HepG2 (cell line): ENCODE results near the gene ACTRT2. TPM values are rescaled to one million over a fixed set of nuclear protein-coding genes. Genes with fewer than 3 reads are reported as not detected.

Experiments used
- DZIP1 ChIP-seq: sonication (generic); formaldehyde crosslinking; IDR thresholded peaks from 2 replicates; pipeline ENCODE4 v1.5.0; 2020; ENCODE audit warnings: mild to moderate bottlenecking, missing genetic modification reagents
- ETV6 ChIP-seq: sonication (generic); formaldehyde crosslinking; conservative IDR thresholded peaks from 2 replicates; pipeline ENCODE4 v1.4.0; 2020; ENCODE audit warnings: missing genetic modification reagents
- KAT8 ChIP-seq: IDR thresholded peaks from 2 replicates; pipeline ENCODE4 v1.6.1; 2016; ENCODE audit warnings: missing genetic modification reagents, missing compliant biosample characterization
- PHF8 ChIP-seq: sonication (generic); formaldehyde crosslinking; IDR thresholded peaks from 2 replicates; pipeline ENCODE4 v1.5.0; 2020; ENCODE audit warnings: missing genetic modification reagents
- PRDM15 ChIP-seq: sonication (generic); formaldehyde crosslinking; IDR thresholded peaks from 2 replicates; pipeline ENCODE4 v1.4.0; 2020; ENCODE audit warnings: missing genetic modification reagents
- RNF2 ChIP-seq: fragments of 450-650 bp; conservative IDR thresholded peaks from 2 replicates; pipeline ENCODE4 v1.6.1; 2016; ENCODE audit warnings: low read depth
- SRY ChIP-seq: sonication (generic); formaldehyde crosslinking; IDR thresholded peaks from 2 replicates; pipeline ENCODE4 v1.8.0; 2022; ENCODE audit warnings: mild to moderate bottlenecking, missing genetic modification reagents
- ZFP36 ChIP-seq: fragments of 150-350 bp; IDR thresholded peaks from 2 replicates; pipeline ENCODE4 v1.6.1; 2018; ENCODE audit warnings: borderline replicate concordance, low read length, low read depth; ENCODE audit not compliant: partially characterized antibody
- ZNF20 ChIP-seq: sonication (generic); formaldehyde crosslinking; IDR thresholded peaks from 2 replicates; pipeline ENCODE4 v1.4.0; 2020; ENCODE audit warnings: mild to moderate bottlenecking, moderate library complexity, missing genetic modification reagents
- ZNF430 ChIP-seq: sonication (generic); formaldehyde crosslinking; IDR thresholded peaks from 2 replicates; pipeline ENCODE4 v1.9.0; 2021; ENCODE audit warnings: mild to moderate bottlenecking, missing genetic modification reagents
- ZNF562 ChIP-seq: sonication (generic); formaldehyde crosslinking; IDR thresholded peaks from 2 replicates; pipeline ENCODE4 v1.8.0; 2022; ENCODE audit warnings: missing genetic modification reagents, borderline replicate concordance
- ZNF564 ChIP-seq: sonication (generic); formaldehyde crosslinking; IDR thresholded peaks from 2 replicates; pipeline ENCODE4 v1.8.1; 2023; ENCODE audit warnings: mild to moderate bottlenecking, missing genetic modification reagents
- ZNF605 ChIP-seq: sonication (generic); formaldehyde crosslinking; IDR thresholded peaks from 2 replicates; pipeline ENCODE4 v1.8.0; 2022; ENCODE audit warnings: mild to moderate bottlenecking, missing genetic modification reagents
- ZNF782 ChIP-seq: sonication (generic); formaldehyde crosslinking; IDR thresholded peaks from 2 replicates; pipeline ENCODE4 v1.4.0; 2020; ENCODE audit warnings: missing genetic modification reagents, mild to moderate bottlenecking, borderline replicate concordance
- polyA plus RNA-seq, 8 experiments: library from polyadenylated mRNA; depleted of rRNA in 3 of 8; stranded (reverse) in 7 of 8; unstranded in 1 of 8; fragments of >200 nt; fragmentation: Illumina TruSeq in 4 of 8; extraction: Trizol in 4 of 8; gene quantifications; 2 replicates each; pipeline versions ENCODE4 v1.2.1 to v1.2.3, GENCODE V29; 2011 to 2016; ENCODE audit warnings: low read depth in 4 of 8, missing spikeins in 1 of 8, mixed read lengths in 1 of 8; ENCODE audit not compliant: insufficient read depth in 1 of 8
- total RNA-seq, 5 experiments: library from RNA; depleted of rRNA; stranded (reverse); fragments of >200 nt; fragmentation: Illumina TruSeq; extraction: Trizol; gene quantifications; 2 replicates each; pipeline ENCODE4 v1.2.3, GENCODE V29; 2016; ENCODE audit warnings: low read depth in 1 of 5
- TF ChIP-seq, protein P1 (sequence below): sonication (generic); formaldehyde crosslinking; IDR thresholded peaks from 2 replicates; pipeline ENCODE4 v1.4.0; 2020; ENCODE audit warnings: missing genetic modification reagents
- TF ChIP-seq, protein P2 (sequence below): sonication (generic); formaldehyde crosslinking; IDR thresholded peaks from 2 replicates; pipeline ENCODE4 v1.4.0; 2020; ENCODE audit warnings: missing genetic modification reagents

ACTRT2 gene
- total and polyA plus RNA-seq, 2 of the 13 experiments (the other 11 are each of a cell fraction or from before 2014, with no cell fraction given): not detected

- TF ChIP-seq, protein P1, sequence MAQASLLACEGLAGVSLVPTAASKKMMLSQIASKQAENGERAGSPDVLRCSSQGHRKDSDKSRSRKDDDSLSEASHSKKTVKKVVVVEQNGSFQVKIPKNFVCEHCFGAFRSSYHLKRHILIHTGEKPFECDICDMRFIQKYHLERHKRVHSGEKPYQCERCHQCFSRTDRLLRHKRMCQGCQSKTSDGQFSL: 0 out of 2 replicates have a peak, but pooled peaks have one; percentile 45
- 0 out of 2 replicates have a peak, but pooled peaks have one; percentile 32 for TF ChIP-seq RNF2
- TF ChIP-seq, protein P2, sequence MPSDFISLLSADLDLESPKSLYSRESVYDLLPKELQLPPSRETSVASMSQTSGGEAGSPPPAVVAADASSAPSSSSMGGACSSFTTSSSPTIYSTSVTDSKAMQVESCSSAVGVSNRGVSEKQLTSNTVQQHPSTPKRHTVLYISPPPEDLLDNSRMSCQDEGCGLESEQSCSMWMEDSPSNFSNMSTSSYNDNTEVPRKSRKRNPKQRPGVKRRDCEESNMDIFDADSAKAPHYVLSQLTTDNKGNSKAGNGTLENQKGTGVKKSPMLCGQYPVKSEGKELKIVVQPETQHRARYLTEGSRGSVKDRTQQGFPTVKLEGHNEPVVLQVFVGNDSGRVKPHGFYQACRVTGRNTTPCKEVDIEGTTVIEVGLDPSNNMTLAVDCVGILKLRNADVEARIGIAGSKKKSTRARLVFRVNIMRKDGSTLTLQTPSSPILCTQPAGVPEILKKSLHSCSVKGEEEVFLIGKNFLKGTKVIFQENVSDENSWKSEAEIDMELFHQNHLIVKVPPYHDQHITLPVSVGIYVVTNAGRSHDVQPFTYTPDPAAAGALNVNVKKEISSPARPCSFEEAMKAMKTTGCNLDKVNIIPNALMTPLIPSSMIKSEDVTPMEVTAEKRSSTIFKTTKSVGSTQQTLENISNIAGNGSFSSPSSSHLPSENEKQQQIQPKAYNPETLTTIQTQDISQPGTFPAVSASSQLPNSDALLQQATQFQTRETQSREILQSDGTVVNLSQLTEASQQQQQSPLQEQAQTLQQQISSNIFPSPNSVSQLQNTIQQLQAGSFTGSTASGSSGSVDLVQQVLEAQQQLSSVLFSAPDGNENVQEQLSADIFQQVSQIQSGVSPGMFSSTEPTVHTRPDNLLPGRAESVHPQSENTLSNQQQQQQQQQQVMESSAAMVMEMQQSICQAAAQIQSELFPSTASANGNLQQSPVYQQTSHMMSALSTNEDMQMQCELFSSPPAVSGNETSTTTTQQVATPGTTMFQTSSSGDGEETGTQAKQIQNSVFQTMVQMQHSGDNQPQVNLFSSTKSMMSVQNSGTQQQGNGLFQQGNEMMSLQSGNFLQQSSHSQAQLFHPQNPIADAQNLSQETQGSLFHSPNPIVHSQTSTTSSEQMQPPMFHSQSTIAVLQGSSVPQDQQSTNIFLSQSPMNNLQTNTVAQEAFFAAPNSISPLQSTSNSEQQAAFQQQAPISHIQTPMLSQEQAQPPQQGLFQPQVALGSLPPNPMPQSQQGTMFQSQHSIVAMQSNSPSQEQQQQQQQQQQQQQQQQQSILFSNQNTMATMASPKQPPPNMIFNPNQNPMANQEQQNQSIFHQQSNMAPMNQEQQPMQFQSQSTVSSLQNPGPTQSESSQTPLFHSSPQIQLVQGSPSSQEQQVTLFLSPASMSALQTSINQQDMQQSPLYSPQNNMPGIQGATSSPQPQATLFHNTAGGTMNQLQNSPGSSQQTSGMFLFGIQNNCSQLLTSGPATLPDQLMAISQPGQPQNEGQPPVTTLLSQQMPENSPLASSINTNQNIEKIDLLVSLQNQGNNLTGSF (CRISPR knock-in tag): no peak; the same call in 1 of the 2 replicates
- no peak; the same call in 1 of the 2 replicates for TF ChIP-seq DZIP1 (CRISPR knock-in tag)
- peak; percentile 74; the same call in 1 of the 2 replicates for TF ChIP-seq SRY (CRISPR knock-in tag)
- no peak for TF ChIP-seq ZNF605 (CRISPR knock-in tag)
- peak; percentile 72 for TF ChIP-seq PHF8
- TF ChIP-seq ZNF430 (CRISPR knock-in tag): no peak
- TF ChIP-seq ETV6 (CRISPR knock-in tag): no peak
- TF ChIP-seq KAT8 (CRISPR knock-in tag): no peak
- no peak for TF ChIP-seq ZNF562
- TF ChIP-seq ZFP36: no peak
- TF ChIP-seq ZNF782 (CRISPR knock-in tag): no peak
- TF ChIP-seq PRDM15 (CRISPR knock-in tag): no peak
- 0 out of 2 replicates have a peak, but pooled peaks have one; percentile 35 for TF ChIP-seq ZNF564 (CRISPR knock-in tag)
- TF ChIP-seq ZNF20: no peak
Observed at GRCh38 chr1:3070644-3071564, 49.6 kb downstream of the ACTRT2 start (continued).
